ENCODE data around the gene PRSS27. TPM values are rescaled to one million over a fixed set of nuclear protein-coding genes. Genes with fewer than 3 reads are reported as not detected.

The PRSS27 gene
- total RNA-seq, 1 donor from 2014 or later = 0.11 TPM

GRCh38 chr16:2739625-2740430 lies 19.8 kb upstream of the PRSS27 start:
- Histone ChIP-seq H3K36me3 (no peaks in the 10 kb centered on the region), H3K4me1 (no peaks in the 10 kb centered on the region), H3K27me3 (ENCODE audit: low read depth) (peaks cover 52% of the 10 kb centered on the region), H3K9me3 (replicated peaks) (no peaks in the 10 kb centered on the region), H3K4me3 (no peak overlapping the region), H3K27ac (replicated peaks) (no peak overlapping the region)
- no peak for DNase-seq
- intact Hi-C loops (cut with micrococcal nuclease) = no loop called here
- TF ChIP-seq CTCF (IDR thresholded peaks at IDR 0.05; ENCODE audit: borderline replicate concordance) = no peak

- Histone ChIP-seq H3K4me1 (no peaks in the 10 kb centered on the region), H3K27me3 (ENCODE audit: low read depth) (peaks cover 58% of the 10 kb centered on the region), H3K36me3 (no peaks in the 10 kb centered on the region), H3K4me3 (no peak overlapping the region), H3K9me3 (replicated peaks) (no peaks in the 10 kb centered on the region), H3K27ac (replicated peaks) (no peak overlapping the region)
- no peak for DNase-seq
- intact Hi-C loops (cut with micrococcal nuclease) = no loop called here
- TF ChIP-seq CTCF (IDR thresholded peaks at IDR 0.05; ENCODE audit: borderline replicate concordance) = no peak
Measured at GRCh38 chr16:2738615-2739014, 18.6 kb upstream of the PRSS27 start.

GRCh38 chr16:2737895-2738418 lies 17.9 kb upstream of the PRSS27 start:
- H3K4me3 ChIP-seq = no peak overlapping the region
- no peak for DNase-seq
- no peaks in the 10 kb centered on the region for H3K36me3 ChIP-seq
- no peak overlapping the region for H3K27ac ChIP-seq (replicated peaks)
- no peak for TF ChIP-seq CTCF (IDR thresholded peaks at IDR 0.05; ENCODE audit: borderline replicate concordance)
- intact Hi-C loops (cut with micrococcal nuclease) = no loop called here
- H3K4me1 ChIP-seq = no peaks in the 10 kb centered on the region
- peaks cover 61% of the 10 kb centered on the region for H3K27me3 ChIP-seq (ENCODE audit: low read depth)
- no peaks in the 10 kb centered on the region for H3K9me3 ChIP-seq (replicated peaks)

GRCh38 chr16:2737238-2737605 lies 17.2 kb upstream of the PRSS27 start:
- no peak for TF ChIP-seq CTCF (IDR thresholded peaks at IDR 0.05; ENCODE audit: borderline replicate concordance)
- no peak for DNase-seq
- intact Hi-C loops (cut with micrococcal nuclease) = no loop called here
- Histone ChIP-seq H3K4me1 (no peaks in the 10 kb centered on the region), H3K4me3 (no peak overlapping the region), H3K9me3 (replicated peaks) (no peaks in the 10 kb centered on the region), H3K36me3 (no peaks in the 10 kb centered on the region), H3K27me3 (ENCODE audit: low read depth) (peaks cover 61% of the 10 kb centered on the region), H3K27ac (replicated peaks) (no peak overlapping the region)

- Histone ChIP-seq H3K27ac (replicated peaks) (no peak overlapping the region), H3K4me1 (no peaks in the 10 kb centered on the region), H3K27me3 (ENCODE audit: low read depth) (peaks cover 61% of the 10 kb centered on the region), H3K9me3 (replicated peaks) (no peaks in the 10 kb centered on the region), H3K4me3 (no peak overlapping the region), H3K36me3 (no peaks in the 10 kb centered on the region)
- no peak for TF ChIP-seq CTCF (IDR thresholded peaks at IDR 0.05; ENCODE audit: borderline replicate concordance)
- intact Hi-C loops (cut with micrococcal nuclease) = no loop called here
- no peak for DNase-seq
Measured at GRCh38 chr16:2736476-2737237, 16.6 kb upstream of the PRSS27 start.
